ENCODE results near the gene BAK1. TPM values are rescaled to one million over a fixed set of nuclear protein-coding genes. Genes with fewer than 3 reads are reported as not detected.
"Not testable (repeated sequence)": the region's sequence is repeated elsewhere in the genome, so short reads cannot be mapped to it uniquely, and the experiment has no call there.

The BAK1 gene
- total RNA-seq, 1 experiment from 2014 or later, result 18.9 TPM

DNA sequence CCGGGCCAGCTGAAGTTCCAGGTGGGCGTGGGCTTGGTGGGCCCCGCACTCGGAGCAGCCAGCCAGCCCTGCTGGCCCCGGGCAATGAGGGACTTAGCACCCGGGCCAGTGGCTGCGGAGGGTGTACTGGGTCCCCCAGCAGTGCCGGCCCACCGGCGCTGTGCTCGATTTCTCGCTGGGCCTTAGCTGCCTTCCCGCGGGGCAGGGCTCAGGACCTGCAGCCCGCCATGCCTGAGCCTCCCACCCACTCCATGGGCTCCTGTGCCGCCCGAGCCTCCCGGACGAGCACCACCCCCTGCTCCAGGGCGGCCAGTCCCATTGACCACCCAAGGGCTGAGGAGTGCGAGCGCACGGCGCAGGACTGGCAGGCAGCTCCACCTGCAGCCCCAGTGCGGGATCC, 47.6 kb downstream of the BAK1 start:
- H3K9me2 ChIP-seq (ENCODE audit: insufficient read depth); H3K27me3 ChIP-seq (ENCODE audit: insufficient read depth, low read length); H2AFZ ChIP-seq (ENCODE audit: low read depth, low read length, poor library complexity, severe bottlenecking); CTCF ChIA-PET; ATAC-seq; H3K4me2 ChIP-seq (ENCODE audit: low read length); H4K20me1 ChIP-seq (ENCODE audit: insufficient read depth); H3K4me3 ChIP-seq (replicated peaks in 1 of 2; ENCODE audit: low read depth in 1 of 2, low read length in 2 of 2); H3K4me1 ChIP-seq (ENCODE audit: control insufficient read depth in 1 of 2, insufficient read depth in 2 of 2, low read length in 2 of 2); POLR2A ChIA-PET; H3K36me3 ChIP-seq (ENCODE audit: control insufficient read depth in 1 of 2, insufficient read depth in 2 of 2, low read length in 2 of 2); intact Hi-C loops (cut with micrococcal nuclease); DNase-seq (ENCODE audit: low read depth, low spot score); H3K79me2 ChIP-seq (ENCODE audit: insufficient read depth, low read length); H3K27ac ChIP-seq (ENCODE audit: low read depth, low read length); H3K9me3 ChIP-seq (ENCODE audit: control insufficient read depth in 1 of 2, insufficient read depth in 1 of 2, low read depth in 1 of 2, low read length in 2 of 2); BruUV-seq (replicated peaks); H3K9ac ChIP-seq (ENCODE audit: low read length); RAD21 ChIA-PET (ENCODE audit: low non-redundant PET in 1 of 2, low total read pairs in 2 of 2, uncharacterized antibody in 2 of 2, unreplicated experiment in 2 of 2): not testable (repeated sequence)

DNA sequence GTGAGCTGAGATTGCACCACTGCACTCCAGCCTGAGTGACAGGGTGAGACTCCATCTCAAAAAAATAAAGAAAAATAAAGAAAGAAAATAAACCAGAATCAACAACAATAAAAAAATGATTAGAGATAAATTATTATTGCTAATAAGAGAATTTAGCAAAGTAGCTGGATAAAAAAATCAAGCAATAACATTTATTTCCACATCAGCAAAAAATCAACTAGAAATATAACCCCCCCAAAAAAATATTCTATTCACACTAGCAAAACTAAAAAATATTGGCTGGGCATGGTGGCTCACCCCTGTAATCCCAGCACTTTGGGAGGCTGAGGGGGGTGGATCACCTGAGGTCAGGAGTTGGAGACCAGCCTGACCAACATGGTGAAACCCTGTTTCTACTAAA, 49.5 kb downstream of the BAK1 start:
- H3K4me2 ChIP-seq (ENCODE audit: low read length); POLR2A ChIA-PET; CTCF ChIA-PET; H3K9me2 ChIP-seq (ENCODE audit: insufficient read depth); H3K27ac ChIP-seq (ENCODE audit: low read depth, low read length); H3K4me1 ChIP-seq (ENCODE audit: control insufficient read depth in 1 of 2, insufficient read depth in 2 of 2, low read length in 2 of 2); ATAC-seq; H3K9me3 ChIP-seq (ENCODE audit: control insufficient read depth in 1 of 2, insufficient read depth in 1 of 2, low read depth in 1 of 2, low read length in 2 of 2); H2AFZ ChIP-seq (ENCODE audit: low read depth, low read length, poor library complexity, severe bottlenecking); H3K4me3 ChIP-seq (replicated peaks in 1 of 2; ENCODE audit: low read depth in 1 of 2, low read length in 2 of 2); H3K79me2 ChIP-seq (ENCODE audit: insufficient read depth, low read length); H4K20me1 ChIP-seq (ENCODE audit: insufficient read depth); H3K27me3 ChIP-seq (ENCODE audit: insufficient read depth, low read length); H3K36me3 ChIP-seq (ENCODE audit: control insufficient read depth in 1 of 2, insufficient read depth in 2 of 2, low read length in 2 of 2); RAD21 ChIA-PET (ENCODE audit: low non-redundant PET in 1 of 2, low total read pairs in 2 of 2, uncharacterized antibody in 2 of 2, unreplicated experiment in 2 of 2); DNase-seq (ENCODE audit: low read depth, low spot score); intact Hi-C loops (cut with micrococcal nuclease); H3K9ac ChIP-seq (ENCODE audit: low read length); BruUV-seq (replicated peaks): not testable (repeated sequence)

Other genes with a start within 250 kb of the BAK1 start
- gene KIFC1, start 188.5 kb downstream of the BAK1 start, total RNA-seq (2021; ENCODE audit: unreplicated experiment), result 84.7 TPM
- gene PHF1, start 169.3 kb downstream of the BAK1 start, total RNA-seq (2021; ENCODE audit: unreplicated experiment), result 40.2 TPM
- 186 TPM for gene CUTA, start 162.2 kb downstream of the BAK1 start, total RNA-seq (2021; ENCODE audit: unreplicated experiment)
- gene SYNGAP1, start 160.2 kb downstream of the BAK1 start, total RNA-seq (2021; ENCODE audit: unreplicated experiment), result 11.5 TPM
- gene ZBTB9, start 125.7 kb downstream of the BAK1 start, total RNA-seq (2021; ENCODE audit: unreplicated experiment), result 14.2 TPM
- 103 TPM for gene ITPR3, start 41.0 kb upstream of the BAK1 start, total RNA-seq (2021; ENCODE audit: unreplicated experiment)
- 95.1 TPM for gene UQCC2, start 131.4 kb upstream of the BAK1 start, total RNA-seq (2021; ENCODE audit: unreplicated experiment)
- not detected for gene IP6K3, start 166.6 kb upstream of the BAK1 start, total RNA-seq (2021; ENCODE audit: unreplicated experiment)
- gene LEMD2, start 208.9 kb upstream of the BAK1 start, total RNA-seq (2021; ENCODE audit: unreplicated experiment), result 43.9 TPM
- gene MLN, start 223.7 kb upstream of the BAK1 start, total RNA-seq (2021; ENCODE audit: unreplicated experiment), result not detected

Measured in HCT116 (cell line).